HG03457 (cell line): ENCODE results near the gene ARMCX2.
"Not testable (repeated sequence)": the region's sequence is repeated elsewhere in the genome, so short reads cannot be mapped to it uniquely, and the experiment has no call there.

ENCODE experiments used
- ATAC-seq: cut with Tn5 transposase; IDR thresholded peaks from one replicate; pipeline ENCODE4 v1.9.1; 2021; ENCODE audit warnings: moderate number of reproducible peaks; ENCODE audit not compliant: unreplicated experiment

The ARMCX2 gene

GRCh38 chrX:101659601-101660063, at the start of gene ARMCX2:
Gene ARMCX2, minus strand, starts transcription at chrX:101659850. Its CDS starts 2,262 bp downstream, at chrX:101657588.
- ATAC-seq, result no peak

GRCh38 chrX:101709384-101709783, 49.7 kb upstream of the ARMCX2 start:
- no peak for ATAC-seq

DNA sequence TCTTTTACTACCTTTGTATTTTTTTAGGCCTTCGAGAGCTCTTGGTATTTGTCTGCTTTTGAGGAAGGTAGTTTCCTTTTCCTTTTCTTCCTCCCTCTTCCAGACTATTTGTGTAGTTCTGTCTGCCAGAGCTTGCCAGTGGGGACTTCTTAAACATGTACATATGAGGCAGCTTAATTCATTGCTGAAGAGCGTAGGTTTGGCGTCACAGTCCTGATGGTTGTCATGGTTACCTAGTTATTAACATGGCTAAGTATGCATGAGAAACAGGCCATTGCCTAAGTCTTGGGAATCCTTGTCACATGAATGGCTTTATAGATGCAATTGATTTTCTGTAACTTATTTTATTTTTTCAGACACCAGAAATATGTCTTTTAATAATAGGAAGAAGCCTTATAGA, 48.5 kb upstream of the ARMCX2 start:
- no peak for ATAC-seq

- ATAC-seq, result peak; percentile 83
Observed at GRCh38 chrX:101693476-101693875, 33.8 kb upstream of the ARMCX2 start.

DNA sequence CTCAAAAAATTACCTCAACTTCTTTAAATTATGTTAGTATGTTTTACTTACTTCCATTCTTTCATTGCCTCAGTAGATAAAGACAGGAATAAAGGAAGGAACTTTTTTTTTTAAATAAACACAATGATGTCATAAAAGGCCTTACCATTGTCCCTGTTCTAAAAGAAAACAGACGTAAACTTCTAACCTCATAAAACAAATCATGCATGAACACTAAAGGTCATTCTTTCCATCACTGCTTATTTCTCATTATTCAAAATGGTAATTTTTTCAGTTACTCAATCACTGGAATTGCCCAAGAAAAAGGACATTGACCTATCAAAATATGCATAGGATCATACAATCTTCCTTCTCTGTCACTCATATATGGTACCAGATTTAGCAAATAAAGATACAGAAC, 32.2 kb upstream of the ARMCX2 start:
- no peak for ATAC-seq

DNA sequence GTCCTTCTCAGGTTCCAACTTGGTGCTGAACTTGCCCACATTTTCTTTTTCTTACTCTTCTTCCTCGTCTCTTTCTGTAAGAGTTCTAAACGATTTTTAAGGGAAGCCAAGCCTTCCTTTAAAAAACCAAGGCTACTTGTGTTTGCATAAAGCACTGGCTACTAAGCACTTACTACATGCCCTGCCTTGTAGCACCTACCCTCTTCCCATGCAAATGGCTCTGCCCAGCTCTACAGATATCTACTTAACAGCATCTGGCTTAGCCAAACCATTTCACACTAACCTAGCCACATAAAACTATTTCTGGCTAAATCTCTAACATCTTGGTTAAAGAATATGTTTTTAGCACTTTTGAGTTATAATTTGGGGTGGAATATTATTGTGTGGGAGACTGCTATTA, 26.9 kb upstream of the ARMCX2 start:
- no peak for ATAC-seq

- ATAC-seq, result no peak
Observed at GRCh38 chrX:101685923-101686322, 26.3 kb upstream of the ARMCX2 start.

DNA sequence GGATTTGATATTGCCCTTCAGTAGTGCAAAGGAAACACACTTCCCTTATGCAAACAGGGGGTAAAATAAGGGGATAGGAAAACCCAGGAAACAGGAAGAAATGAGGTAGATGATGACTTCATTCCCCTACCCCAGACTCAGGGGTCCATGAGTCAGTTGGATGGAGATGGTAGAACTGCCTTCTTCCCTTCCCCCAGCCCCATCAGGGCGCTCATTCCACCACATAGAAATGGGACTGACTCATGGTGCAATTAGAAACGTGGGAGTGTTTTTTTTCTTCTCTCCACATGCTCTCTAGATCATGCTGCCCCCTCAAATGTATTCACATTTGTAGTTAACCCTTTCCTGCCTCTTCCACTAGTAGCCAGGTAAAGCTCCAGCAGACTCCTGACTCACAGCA, 23.1 kb upstream of the ARMCX2 start:
- no peak for ATAC-seq

GRCh38 chrX:101677028-101677427, 17.4 kb upstream of the ARMCX2 start:
- ATAC-seq, result no peak

DNA sequence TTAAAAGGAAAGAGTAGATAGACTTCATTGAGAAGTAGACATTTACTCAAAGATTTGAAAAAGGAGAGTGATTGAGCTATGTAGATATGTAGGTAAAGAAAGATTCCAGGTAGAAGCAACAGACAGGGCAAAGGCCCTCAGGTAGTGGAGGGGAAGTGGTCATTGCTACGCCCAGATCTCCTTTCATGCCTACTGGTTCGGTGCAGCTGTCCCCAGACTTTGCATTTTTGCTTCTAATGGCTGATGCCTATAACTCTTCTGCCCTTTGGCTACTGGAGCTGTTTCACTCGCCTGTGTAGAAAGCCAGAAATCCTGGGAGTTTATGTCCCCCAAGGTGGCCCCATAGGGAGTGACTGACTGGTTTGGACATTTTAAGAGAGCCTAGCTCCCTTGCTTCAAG, 16.9 kb upstream of the ARMCX2 start:
- no peak for ATAC-seq

GRCh38 chrX:101668143-101668542, 8.5 kb upstream of the ARMCX2 start:
- no peak for ATAC-seq

DNA sequence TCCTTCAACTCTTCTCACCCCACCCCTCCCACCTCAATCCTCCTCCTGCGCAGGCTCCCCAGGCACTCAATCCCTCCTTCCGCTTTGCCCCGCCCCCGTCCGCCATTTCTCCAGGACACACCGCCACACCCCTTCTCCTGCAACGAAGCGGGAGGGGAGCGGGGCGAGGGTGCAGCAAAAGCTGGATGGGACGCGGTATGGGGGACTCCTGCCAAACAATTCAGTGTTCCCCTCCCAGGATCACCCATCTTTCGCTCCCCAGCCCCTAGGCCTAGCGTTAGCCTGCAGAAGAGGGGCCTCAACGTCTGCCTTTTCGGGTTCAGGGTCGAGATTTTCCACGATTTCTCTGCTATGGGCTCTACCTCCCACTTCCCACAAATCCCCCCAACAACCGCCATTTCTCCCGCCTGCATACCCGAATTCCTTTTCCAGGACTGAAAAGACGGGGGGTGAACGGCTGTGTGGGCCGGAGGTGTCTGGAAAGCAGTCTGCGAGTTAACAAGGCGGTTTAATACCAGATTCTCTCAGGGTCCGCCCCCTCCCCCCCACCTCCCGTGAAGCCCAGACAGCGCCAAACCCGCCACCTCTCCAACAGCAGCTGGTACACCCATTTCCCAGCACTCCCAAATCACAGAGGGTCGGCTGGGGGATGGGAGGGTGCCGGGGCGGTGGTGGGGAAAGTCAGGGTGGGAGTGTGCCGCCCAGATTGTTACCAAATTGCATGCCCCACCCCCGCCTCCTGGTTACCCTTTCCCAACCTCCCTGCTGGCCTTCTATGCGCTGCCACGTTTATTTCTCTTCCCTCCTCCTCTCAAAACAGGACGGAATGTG, 774 bp downstream of the ARMCX2 start:
- ATAC-seq, result no peak

GRCh38 chrX:101657495-101657894, 2.2 kb downstream of the ARMCX2 start:
- no peak for ATAC-seq

- ATAC-seq, result no peak
Observed at GRCh38 chrX:101656817-101657216, 2.8 kb downstream of the ARMCX2 start.

DNA sequence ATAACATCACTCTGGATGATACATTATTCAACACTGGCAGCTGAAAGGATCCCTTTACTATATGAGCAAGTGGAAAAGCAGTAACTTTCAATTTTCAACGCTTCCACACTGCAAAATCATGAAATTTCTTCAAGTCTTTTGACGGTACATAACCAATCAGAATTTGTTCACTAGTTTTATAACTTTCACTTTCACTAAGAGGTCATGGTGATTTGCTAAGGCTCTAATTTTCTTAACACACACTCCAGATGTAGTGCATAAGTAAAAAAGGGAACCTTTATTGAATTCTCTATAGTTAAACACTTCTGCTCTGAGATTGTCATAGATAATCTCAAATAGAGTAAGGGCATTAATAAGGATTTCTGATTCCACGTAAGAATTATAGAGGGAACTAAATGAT, 4.1 kb downstream of the ARMCX2 start:
- ATAC-seq, result no peak

GRCh38 chrX:101647716-101648115, 11.9 kb downstream of the ARMCX2 start:
- ATAC-seq, result not testable (repeated sequence)

DNA sequence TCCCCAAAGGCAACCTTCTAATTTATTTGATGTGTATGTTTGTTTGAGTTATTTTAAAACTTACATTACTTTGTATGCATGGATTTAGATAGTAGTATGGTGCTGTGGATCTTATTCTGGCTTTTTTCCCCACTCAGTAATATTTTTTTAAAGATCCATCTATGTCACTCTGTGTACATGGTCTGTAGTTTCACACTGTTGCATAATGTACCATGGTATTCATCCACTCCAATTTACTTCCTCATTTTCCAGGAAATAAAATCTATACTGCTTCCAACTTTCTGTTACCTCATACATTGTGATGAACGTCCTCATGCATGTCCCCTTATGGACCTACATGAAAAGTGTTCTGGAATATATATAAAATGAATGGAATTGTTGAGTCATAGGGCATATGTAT, 17.6 kb downstream of the ARMCX2 start:
- no peak for ATAC-seq

GRCh38 chrX:101639583-101639982, 20.1 kb downstream of the ARMCX2 start:
- no peak for ATAC-seq

- no peak for ATAC-seq
Observed at GRCh38 chrX:101619364-101619763, 40.3 kb downstream of the ARMCX2 start.

DNA sequence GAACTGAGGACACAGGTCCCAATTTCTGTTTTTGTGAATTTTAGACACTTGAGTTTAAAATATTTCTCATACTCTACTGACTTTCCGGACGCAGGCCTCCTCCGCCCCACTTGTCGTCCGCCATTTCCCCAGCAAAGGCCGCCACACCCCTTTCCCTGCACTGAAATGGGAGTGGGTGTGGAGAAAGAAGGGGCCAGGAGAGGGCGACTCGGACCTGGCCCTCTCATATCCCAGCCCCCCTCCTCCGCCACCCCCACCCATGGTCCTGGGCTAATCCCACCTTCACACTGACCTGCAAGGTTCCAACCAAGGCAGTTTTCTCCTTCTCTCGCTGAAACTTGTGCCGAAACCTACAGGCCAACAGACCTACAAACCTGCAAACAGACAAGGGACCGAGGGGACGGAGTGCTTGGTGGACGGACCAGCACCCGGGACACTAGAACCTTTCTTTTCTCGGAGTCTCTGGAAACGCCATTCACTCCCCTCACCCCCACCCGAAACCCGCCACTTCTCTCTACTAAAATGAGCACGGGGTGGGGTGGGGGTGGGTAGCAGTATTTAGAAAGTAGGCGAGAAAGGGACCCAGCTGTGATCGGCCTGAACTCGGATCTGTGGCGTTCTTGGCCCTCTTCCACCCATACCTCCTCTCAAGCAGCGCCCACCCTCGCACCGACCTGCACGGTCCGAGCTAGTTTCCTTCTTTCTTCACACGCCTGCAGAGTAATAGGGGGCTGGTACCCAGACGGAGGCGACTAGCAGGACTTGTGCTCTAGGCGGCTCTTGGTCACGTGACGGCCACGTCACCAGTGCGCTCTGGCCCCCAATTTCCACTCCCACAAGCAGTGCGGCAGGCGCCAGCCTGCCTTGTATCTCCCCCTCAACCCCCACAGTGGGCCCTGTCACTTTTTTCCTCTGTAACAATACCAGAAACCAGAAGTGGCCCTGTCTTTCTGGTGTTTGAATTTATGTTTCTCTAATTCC, 42.1 kb downstream of the ARMCX2 start, which contains the start of gene ARMCX6:
Gene ARMCX6, minus strand, starts transcription at position 790 of the 981 bp plus-strand sequence. CDS start 1,380 bp downstream, outside the sequence.
- peak; percentile 93 for ATAC-seq

DNA sequence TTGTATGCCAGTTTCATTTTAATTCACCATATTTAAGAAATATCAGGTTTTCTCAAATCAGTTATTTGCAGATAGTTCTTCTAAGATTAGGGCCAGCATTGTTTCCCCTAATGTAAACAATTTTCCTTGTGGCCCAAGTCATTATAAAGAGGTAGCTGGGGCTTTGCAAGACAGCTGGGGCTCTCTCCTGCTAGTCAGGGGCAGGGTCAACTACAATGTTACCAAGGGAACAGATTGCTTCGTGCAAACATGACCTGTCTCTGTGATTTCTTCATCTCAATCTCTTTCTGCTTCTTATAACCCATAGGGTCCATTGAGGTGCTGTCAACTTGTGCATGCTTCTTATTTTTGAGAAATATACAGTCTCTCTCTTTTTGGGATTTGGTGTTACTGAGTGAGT, 53.9 kb downstream of the ARMCX2 start:
- ATAC-seq, result no peak
